Measurements from ENCODE around the gene KCTD2.
"Not testable (repeated sequence)": the region's sequence is repeated elsewhere in the genome, so short reads cannot be mapped to it uniquely, and the experiment has no call there.

KCTD2 gene

GRCh38 chr17:75004371-75004770 lies 42.7 kb upstream of the KCTD2 start:
- H3K4me3 ChIP-seq (ENCODE audit: low read length, poor library complexity, severe bottlenecking): no peak overlapping the region
- no peaks in the 10 kb centered on the region for H3K27me3 ChIP-seq (ENCODE audit: insufficient read depth, low read length, poor library complexity, severe bottlenecking)
- H3K9ac ChIP-seq (ENCODE audit: low read depth, low read length, poor library complexity, severe bottlenecking): no peak overlapping the region
- no peaks in the 10 kb centered on the region for H3K4me1 ChIP-seq (ENCODE audit: insufficient read depth, low read length, poor library complexity, severe bottlenecking)
- no peak for TF ChIP-seq EZH2phosphoT487 (IDR thresholded peaks at IDR 0.05; ENCODE audit: borderline replicate concordance)
- TF ChIP-seq, protein P1, sequence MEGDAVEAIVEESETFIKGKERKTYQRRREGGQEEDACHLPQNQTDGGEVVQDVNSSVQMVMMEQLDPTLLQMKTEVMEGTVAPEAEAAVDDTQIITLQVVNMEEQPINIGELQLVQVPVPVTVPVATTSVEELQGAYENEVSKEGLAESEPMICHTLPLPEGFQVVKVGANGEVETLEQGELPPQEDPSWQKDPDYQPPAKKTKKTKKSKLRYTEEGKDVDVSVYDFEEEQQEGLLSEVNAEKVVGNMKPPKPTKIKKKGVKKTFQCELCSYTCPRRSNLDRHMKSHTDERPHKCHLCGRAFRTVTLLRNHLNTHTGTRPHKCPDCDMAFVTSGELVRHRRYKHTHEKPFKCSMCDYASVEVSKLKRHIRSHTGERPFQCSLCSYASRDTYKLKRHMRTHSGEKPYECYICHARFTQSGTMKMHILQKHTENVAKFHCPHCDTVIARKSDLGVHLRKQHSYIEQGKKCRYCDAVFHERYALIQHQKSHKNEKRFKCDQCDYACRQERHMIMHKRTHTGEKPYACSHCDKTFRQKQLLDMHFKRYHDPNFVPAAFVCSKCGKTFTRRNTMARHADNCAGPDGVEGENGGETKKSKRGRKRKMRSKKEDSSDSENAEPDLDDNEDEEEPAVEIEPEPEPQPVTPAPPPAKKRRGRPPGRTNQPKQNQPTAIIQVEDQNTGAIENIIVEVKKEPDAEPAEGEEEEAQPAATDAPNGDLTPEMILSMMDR (conservative IDR thresholded peaks at IDR 0.05; ENCODE audit: low read length): no peak
- H3F3A ChIP-seq (ENCODE audit: low read depth): no peaks in the 10 kb centered on the region
- H2AFZ ChIP-seq (ENCODE audit: low read length): no peak overlapping the region
- H4K20me1 ChIP-seq (ENCODE audit: insufficient read depth, low read length, poor library complexity, severe bottlenecking): no peaks in the 10 kb centered on the region
- H3K36me3 ChIP-seq (ENCODE audit: insufficient read depth, low read length): no peaks in the 10 kb centered on the region
- no peaks in the 10 kb centered on the region for H3K9me2 ChIP-seq (replicated peaks; ENCODE audit: low read depth, low read length)
- H3K9me3 ChIP-seq (ENCODE audit: insufficient read depth, low read depth, low read length): no peaks in the 10 kb centered on the region
- no peak overlapping the region for H3K4me2 ChIP-seq (ENCODE audit: low read depth, low read length, poor library complexity, severe bottlenecking)
- no peaks in the 10 kb centered on the region for H3K79me2 ChIP-seq (ENCODE audit: insufficient read depth, low read length)

DNA sequence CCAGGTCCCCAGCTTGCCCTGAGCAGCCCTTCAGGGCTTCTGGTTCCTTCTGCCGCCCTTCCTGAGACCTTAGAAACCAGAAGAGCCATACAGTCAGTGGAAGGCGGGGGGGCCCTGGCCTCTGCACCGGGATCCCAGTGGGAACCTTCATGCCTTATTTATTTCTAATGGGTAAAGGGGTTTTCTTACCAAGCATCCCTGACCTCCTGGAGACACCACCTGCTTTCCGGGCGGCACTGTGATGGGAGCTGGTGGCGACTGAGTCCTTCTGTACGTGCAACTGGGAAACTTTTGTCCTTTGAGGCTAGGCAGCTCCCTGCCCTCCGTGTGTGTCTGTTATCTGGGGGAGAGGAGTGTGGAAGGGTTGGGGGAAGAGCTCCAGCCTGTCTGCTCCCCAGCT lies 41.7 kb upstream of the KCTD2 start:
- Histone ChIP-seq H3K4me2 (ENCODE audit: low read depth, low read length, poor library complexity, severe bottlenecking) (no peak overlapping the region), H3K4me3 (ENCODE audit: low read length, poor library complexity, severe bottlenecking) (no peak overlapping the region), H3K9me2 (replicated peaks; ENCODE audit: low read depth, low read length) (no peaks in the 10 kb centered on the region), H3K27me3 (ENCODE audit: insufficient read depth, low read length, poor library complexity, severe bottlenecking) (no peaks in the 10 kb centered on the region), H3K36me3 (ENCODE audit: insufficient read depth, low read length) (no peaks in the 10 kb centered on the region), H3K9me3 (ENCODE audit: insufficient read depth, low read depth, low read length) (no peaks in the 10 kb centered on the region), H3F3A (ENCODE audit: low read depth) (no peaks in the 10 kb centered on the region), H4K20me1 (ENCODE audit: insufficient read depth, low read length, poor library complexity, severe bottlenecking) (no peaks in the 10 kb centered on the region), H3K79me2 (ENCODE audit: insufficient read depth, low read length) (no peaks in the 10 kb centered on the region), H3K9ac (ENCODE audit: low read depth, low read length, poor library complexity, severe bottlenecking) (no peak overlapping the region), H3K4me1 (ENCODE audit: insufficient read depth, low read length, poor library complexity, severe bottlenecking) (no peaks in the 10 kb centered on the region), H2AFZ (ENCODE audit: low read length) (no peak overlapping the region)
- TF ChIP-seq, protein P1 (conservative IDR thresholded peaks at IDR 0.05; ENCODE audit: low read length): no peak
- no peak for TF ChIP-seq EZH2phosphoT487 (IDR thresholded peaks at IDR 0.05; ENCODE audit: borderline replicate concordance)

DNA sequence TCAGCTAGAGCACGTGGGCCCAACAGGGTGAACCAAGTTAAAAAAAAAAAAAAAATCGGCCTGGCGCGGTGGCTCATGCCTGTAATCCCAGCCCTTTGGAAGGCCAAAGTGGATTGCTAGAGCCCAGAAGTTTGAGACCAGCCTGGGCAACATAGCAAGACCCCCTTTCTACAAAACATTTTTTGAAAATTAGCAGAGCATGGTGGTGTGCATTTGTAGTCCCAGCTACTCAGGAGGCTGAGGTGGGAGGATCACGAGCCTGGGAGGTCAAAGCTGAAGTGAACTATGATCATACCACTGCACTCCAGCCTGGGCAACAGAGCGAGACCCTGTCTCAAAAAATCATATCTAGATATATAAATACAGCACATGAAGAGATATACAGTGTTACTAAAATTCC lies 40.9 kb upstream of the KCTD2 start:
- H3K9me2 ChIP-seq (replicated peaks; ENCODE audit: low read depth, low read length); H3K9ac ChIP-seq (ENCODE audit: low read depth, low read length, poor library complexity, severe bottlenecking); H2AFZ ChIP-seq (ENCODE audit: low read length); H3K79me2 ChIP-seq (ENCODE audit: insufficient read depth, low read length); H3K4me3 ChIP-seq (ENCODE audit: low read length, poor library complexity, severe bottlenecking); H3K4me1 ChIP-seq (ENCODE audit: insufficient read depth, low read length, poor library complexity, severe bottlenecking); H3K27me3 ChIP-seq (ENCODE audit: insufficient read depth, low read length, poor library complexity, severe bottlenecking); H3K4me2 ChIP-seq (ENCODE audit: low read depth, low read length, poor library complexity, severe bottlenecking); H3F3A ChIP-seq (ENCODE audit: low read depth); H3K36me3 ChIP-seq (ENCODE audit: insufficient read depth, low read length); H4K20me1 ChIP-seq (ENCODE audit: insufficient read depth, low read length, poor library complexity, severe bottlenecking); H3K9me3 ChIP-seq (ENCODE audit: insufficient read depth, low read depth, low read length): not testable (repeated sequence)

GRCh38 chr17:75006653-75007052 lies 40.4 kb upstream of the KCTD2 start:
- H3K4me2 ChIP-seq (ENCODE audit: low read depth, low read length, poor library complexity, severe bottlenecking): no peak overlapping the region
- no peak overlapping the region for H2AFZ ChIP-seq (ENCODE audit: low read length)
- no peaks in the 10 kb centered on the region for H3K79me2 ChIP-seq (ENCODE audit: insufficient read depth, low read length)
- H4K20me1 ChIP-seq (ENCODE audit: insufficient read depth, low read length, poor library complexity, severe bottlenecking): no peaks in the 10 kb centered on the region
- H3F3A ChIP-seq (ENCODE audit: low read depth): peaks cover 4% of the 10 kb centered on the region; the same call in 1 of the 2 replicates
- no peak overlapping the region for H3K4me3 ChIP-seq (ENCODE audit: low read length, poor library complexity, severe bottlenecking)
- peaks cover 2% of the 10 kb centered on the region for H3K4me1 ChIP-seq (ENCODE audit: insufficient read depth, low read length, poor library complexity, severe bottlenecking)
- H3K36me3 ChIP-seq (ENCODE audit: insufficient read depth, low read length): no peaks in the 10 kb centered on the region
- no peaks in the 10 kb centered on the region for H3K9me2 ChIP-seq (replicated peaks; ENCODE audit: low read depth, low read length)
- no peaks in the 10 kb centered on the region for H3K27me3 ChIP-seq (ENCODE audit: insufficient read depth, low read length, poor library complexity, severe bottlenecking)
- H3K9ac ChIP-seq (ENCODE audit: low read depth, low read length, poor library complexity, severe bottlenecking): no peak overlapping the region
- no peaks in the 10 kb centered on the region for H3K9me3 ChIP-seq (ENCODE audit: insufficient read depth, low read depth, low read length)
- TF ChIP-seq EZH2phosphoT487 (IDR thresholded peaks at IDR 0.05; ENCODE audit: borderline replicate concordance): no peak
- TF ChIP-seq, protein P1 (conservative IDR thresholded peaks at IDR 0.05; ENCODE audit: low read length): no peak

Measured in Loucy (cell line).